ENCODE results near the gene PAX8.
"Not testable (repeated sequence)": the region's sequence is repeated elsewhere in the genome, so short reads cannot be mapped to it uniquely, and the experiment has no call there.

Gene PAX8

DNA sequence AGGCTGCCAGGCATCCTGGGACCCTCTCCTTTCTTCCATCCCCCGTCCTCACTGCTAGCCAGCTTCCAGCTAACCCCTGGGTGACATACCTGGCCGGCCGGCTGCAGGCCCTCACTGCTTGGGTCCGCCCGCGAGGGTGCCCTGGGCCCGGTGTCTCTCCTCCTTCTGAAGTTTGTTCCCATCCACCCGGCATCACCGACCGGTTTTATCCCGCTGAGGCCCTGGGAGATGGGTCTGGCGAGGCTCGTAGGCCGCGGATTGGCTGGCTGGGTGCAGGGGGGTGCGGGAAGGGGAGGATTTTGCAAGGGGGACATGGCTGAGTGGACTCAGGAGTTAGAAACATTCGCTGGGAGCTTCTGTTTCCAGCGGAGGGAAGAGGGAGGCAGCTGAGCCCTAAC lies at the start of gene PAX8:
Gene PAX8, minus strand, starts transcription at position 180 of the 398 bp plus-strand sequence. CDS start 527 bp downstream, outside the sequence.
- DNase-seq, result no peak

GRCh38 chr2:113328043-113328442 lies 49.3 kb upstream of the PAX8 start:
- DNase-seq, result no peak

GRCh38 chr2:113325161-113325731 lies 46.5 kb upstream of the PAX8 start:
- DNase-seq, result not testable (repeated sequence)

GRCh38 chr2:113324684-113325160 lies 46.0 kb upstream of the PAX8 start:
- peak; percentile 79 for DNase-seq

GRCh38 chr2:113323129-113323528 lies 44.4 kb upstream of the PAX8 start:
- not testable (repeated sequence) for DNase-seq

DNA sequence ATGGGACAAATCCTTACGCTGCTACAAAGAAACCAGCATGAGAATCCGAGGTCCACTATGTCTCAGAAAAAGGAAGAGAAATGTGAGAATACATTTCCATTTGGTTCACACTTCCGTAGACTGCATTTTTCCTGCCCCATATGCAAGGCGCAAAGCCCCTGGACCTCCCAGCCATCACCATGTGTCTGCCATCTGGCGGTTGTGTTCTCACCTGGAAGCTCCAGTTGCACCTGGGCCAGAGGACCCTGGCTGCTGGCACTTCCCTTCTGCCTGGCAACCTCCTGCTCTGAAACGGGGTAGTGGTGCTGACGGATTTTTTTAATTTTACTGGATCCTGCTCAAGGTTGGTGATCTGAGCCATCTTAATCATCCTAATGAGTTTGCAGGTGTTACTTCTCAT lies 41.4 kb upstream of the PAX8 start:
- DNase-seq, result not testable (repeated sequence)

DNA sequence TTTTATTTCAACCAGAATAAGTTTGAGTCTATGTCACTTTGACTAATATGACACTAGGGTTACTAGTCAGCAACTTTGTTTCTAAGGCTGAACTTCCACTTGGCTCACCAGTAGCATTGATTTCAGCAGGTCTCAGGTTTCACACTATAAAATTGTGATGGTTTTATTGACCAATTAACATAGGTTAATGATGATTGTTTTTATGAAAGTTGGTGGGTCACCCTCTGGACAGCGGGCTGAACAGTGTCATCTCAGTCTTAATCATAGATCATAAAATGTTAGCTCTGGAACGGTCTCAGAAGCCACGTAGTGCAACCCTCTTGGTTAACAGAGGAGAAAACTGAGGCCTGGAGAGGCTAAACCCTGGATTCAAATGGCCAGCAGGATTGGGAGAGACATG lies 40.2 kb upstream of the PAX8 start:
- DNase-seq, result not testable (repeated sequence)

DNA sequence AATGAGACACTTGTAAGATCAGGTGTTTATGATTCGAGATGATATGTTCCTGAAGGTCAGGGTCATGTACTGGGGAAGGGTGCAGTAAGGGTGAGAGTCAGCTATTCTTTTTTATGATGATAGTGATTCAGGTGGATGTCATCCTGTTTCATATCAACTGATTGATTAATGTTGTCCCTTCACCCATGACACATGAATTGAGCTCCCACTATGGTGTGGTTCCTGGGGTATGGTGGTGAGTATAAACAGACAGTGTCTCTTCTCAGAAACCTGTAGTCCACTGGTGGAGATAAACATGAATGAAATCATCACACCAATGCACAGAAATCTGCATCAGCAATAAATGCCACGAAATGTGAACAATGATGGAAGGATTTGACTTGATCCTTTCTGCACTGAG lies 37.4 kb upstream of the PAX8 start:
- no peak for DNase-seq

GRCh38 chr2:113314663-113315062 lies 35.9 kb upstream of the PAX8 start:
- DNase-seq, result not testable (repeated sequence)

GRCh38 chr2:113314176-113314575 lies 35.5 kb upstream of the PAX8 start:
- not testable (repeated sequence) for DNase-seq

DNA sequence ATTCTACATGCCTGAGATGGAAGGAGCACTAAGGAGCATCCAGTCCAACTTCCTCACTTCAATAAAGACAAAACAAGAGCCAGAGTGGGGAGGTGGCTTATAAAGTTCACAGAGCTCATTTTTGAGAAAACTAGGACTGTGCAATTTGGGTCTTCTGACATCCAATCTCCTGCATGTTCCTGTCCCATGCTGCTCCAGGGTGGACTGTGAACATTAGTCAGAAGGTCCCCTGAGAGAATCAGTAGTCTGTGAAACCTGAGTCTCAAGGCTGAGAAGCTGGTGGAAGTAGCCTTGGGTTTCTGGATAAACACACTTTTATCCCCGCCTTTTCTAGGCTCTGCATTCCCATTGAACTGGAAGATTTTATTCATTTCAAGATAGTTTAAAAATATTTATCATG lies 33.1 kb upstream of the PAX8 start:
- not testable (repeated sequence) for DNase-seq

DNA sequence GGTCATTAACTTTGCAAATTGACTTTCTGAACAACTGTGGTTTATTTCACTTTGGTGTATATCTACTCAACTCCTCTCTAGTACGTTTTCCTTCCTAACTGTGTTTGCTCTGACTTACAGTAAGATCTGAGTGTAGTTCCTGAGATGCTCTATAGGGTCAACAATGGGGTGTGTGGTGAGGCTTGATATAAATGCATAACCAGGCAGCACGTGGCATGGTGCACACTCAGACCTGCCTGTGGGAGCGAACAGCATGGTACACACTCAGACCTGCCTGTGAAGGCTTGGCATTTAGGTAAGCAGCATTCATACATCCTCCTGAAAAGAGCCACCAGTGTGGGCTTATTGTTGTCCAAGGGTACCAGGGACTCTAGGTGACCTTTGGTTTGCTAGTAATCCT lies 32.5 kb upstream of the PAX8 start:
- not testable (repeated sequence) for DNase-seq

DNA sequence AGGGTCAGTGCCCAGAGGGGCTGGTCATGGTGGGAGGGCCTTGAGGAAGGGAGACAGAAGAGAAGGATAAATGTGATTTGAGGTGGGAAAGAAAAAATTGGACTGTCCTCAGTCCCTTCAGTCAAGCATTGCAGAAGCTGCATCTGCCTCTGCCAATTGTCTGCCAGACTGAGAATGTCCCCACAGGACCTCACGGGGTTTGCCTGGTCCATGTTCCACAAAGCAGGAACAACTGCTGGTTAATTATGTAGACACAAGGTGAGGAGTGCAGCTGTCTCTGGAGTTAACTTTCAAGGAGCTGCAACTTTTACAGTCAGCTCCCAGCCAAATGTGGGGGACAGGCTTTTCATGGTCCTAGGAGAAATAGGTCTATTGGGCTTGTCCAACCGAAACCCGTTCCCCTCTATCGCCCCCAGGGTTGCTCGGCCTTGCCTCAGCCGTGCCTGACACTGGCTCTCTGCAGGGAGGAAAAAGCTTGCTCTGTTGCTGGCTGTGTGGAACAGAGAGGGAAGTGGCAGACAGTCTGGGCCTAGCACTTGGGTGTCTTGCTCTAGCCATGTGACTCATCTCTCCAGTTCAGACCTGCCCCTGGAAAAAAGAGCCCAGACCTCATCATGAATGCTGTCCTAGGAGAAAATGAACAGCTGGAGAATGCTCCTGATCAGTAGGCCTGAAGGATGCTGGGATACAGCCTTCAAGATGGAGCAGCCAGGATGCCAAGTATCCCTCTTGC lies 31.1 kb upstream of the PAX8 start:
- DNase-seq, result no peak

DNA sequence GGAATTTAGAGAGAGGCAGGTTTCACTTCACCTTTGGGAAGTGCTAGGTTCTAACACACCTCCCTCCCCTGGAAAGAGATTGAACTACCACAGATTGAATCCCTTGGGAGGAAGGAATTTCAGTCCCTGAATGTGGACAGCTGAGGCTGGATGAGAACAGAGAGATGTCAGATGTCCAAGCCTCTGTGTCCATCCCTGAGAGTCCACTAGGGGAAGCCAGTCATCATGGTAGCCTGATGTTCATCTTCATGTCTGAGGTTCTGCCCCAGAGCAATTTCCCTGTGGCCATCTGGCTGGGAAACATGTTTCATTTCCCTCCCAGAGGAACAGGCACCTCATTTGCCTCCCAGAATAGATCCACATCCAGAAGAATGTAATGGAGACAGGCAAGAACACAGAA lies 30.1 kb upstream of the PAX8 start:
- DNase-seq, result not testable (repeated sequence)

- DNase-seq, result not testable (repeated sequence)
Measured at GRCh38 chr2:113306207-113306606, 27.5 kb upstream of the PAX8 start.

DNA sequence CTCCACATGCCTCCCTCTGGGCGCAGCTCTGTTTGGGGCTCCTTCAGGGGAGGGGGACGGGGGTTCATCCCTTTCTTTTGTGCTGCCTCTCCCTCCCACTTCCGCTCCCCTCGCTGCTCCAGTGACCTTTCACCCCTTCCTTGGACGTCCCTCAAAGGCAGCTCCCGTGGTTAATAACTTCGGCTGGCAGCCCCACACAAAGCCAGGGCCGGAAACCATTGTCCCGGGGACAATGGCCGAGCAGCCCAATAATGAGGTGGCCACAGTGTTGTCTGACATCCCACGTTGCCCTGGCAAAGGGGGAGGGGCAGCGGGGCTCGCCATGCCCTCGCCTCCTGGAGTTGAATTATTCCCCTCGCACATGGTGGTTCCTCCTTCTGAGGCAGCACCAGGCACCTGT lies 27.0 kb upstream of the PAX8 start:
- DNase-seq, result not testable (repeated sequence)

- no peak for DNase-seq
Measured at GRCh38 chr2:113305146-113305545, 26.4 kb upstream of the PAX8 start.

DNA sequence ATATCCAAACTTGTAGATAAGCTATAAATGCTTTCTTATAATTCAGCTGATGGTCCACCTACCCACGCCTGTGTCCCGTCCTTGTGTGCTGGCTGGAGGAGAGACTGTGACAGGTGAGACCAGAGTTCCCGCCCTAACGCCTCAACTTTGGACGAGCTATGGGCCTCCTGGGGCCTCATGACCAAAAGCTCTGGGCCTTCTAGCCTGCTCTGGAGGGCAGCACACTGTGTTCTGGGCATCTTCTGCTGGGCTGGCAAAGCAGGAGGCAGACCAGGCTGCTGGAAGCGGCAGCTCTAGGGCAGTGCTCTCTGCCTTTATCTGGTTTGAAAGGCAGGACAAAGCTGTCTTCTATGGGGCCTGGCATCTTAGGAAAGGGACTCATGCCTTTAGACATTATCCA lies 26.0 kb upstream of the PAX8 start:
- DNase-seq, result no peak

GRCh38 chr2:113302216-113302980 lies 23.7 kb upstream of the PAX8 start:
- not testable (repeated sequence) for DNase-seq

DNA sequence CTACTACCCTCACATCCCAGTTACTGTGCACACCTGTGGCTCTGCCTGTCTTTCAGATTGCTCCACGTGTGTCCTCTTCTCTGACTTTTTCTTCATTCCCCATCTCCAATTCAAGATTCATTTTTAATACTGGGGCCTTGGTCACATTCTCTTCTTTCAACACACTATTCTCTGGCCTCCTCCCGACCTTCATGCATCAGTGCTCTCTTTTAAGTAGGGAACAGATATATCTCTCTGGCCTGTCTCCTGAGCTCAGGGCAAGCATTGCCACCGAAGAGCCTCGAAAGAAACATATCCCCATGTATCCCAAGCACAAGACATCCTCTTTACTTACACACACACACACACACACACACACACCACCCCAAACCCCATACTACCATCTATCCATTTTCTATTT lies 21.6 kb upstream of the PAX8 start:
- no peak for DNase-seq

GRCh38 chr2:113298176-113298575 lies 19.5 kb upstream of the PAX8 start:
- DNase-seq, result no peak

DNA sequence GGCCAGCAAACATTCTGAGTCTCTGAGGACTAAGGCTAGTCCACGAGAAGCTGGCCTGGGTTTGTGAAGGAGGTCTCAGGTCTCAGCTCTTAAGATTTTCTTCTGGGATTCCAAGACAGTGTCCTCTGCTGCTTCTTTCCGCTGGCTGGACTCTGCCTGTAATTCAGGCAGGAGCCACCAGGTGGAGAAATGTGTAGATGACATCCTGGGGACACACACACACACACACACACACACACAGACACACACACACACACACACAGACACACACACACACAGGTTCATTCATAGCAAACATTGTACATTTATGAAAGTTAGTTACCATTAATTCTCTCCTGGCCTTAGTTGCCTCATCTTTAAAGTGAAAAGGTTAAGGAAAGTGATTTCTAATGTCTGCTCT lies 18.9 kb upstream of the PAX8 start:
- not testable (repeated sequence) for DNase-seq

GRCh38 chr2:113291191-113291590 lies 12.5 kb upstream of the PAX8 start:
- no peak for DNase-seq

DNA sequence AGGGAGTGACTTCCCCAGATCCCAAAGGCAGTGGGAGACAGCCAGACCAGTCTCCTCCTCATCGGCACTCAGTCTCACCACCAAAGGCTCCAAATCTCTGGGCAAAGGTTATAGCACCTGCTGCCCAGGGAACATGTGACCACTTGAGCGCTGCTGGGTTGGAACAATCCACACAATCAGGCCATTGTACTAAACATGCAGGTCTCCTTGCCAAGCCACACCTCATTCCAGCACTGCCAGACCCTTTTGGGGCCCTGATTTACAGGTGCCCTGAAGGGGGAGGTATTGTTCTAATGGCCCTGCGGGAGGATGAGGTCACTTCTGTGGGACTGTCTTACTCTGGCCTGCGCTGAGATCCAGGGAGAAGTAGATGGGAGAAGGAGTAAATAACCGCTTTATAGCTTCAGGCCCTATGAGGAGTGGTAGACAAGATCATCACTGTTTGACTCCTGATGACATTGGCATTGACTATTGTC lies 10.0 kb upstream of the PAX8 start:
- not testable (repeated sequence) for DNase-seq
